Parathyroid adenoma (tissue), 2 donors: ENCODE data around the gene GPR15LG.

ENCODE experiments used
- H2AFZ ChIP-seq: fragments of 300-600 bp; sonication (generic); one replicate; pipeline ENCODE4 v1.7.0; 2017; ENCODE audit warnings: antibody characterized with exemption, mild to moderate bottlenecking
- H3K27ac ChIP-seq: fragments of 300-600 bp; sonication (generic); one replicate; pipeline ENCODE4 v1.7.0; 2017
- H3K27me3 ChIP-seq: fragments of 300-600 bp; sonication (generic); one replicate; pipeline ENCODE4 v1.7.0; 2017; ENCODE audit warnings: low read length; ENCODE audit not compliant: control insufficient read depth, insufficient read depth
- H3K36me3 ChIP-seq: fragments of 300-600 bp; sonication (generic); one replicate; pipeline ENCODE4 v1.7.0; 2017; ENCODE audit warnings: low read length; ENCODE audit not compliant: control insufficient read depth, insufficient read depth
- H3K4me1 ChIP-seq: fragments of 300-600 bp; sonication (generic); one replicate; pipeline ENCODE4 v1.7.0; 2017; ENCODE audit warnings: control low read depth
- H3K4me2 ChIP-seq: fragments of 300-600 bp; sonication (generic); one replicate; pipeline ENCODE4 v1.7.0; 2017; ENCODE audit warnings: low read length
- H3K4me3 ChIP-seq: fragments of 300-600 bp; sonication (generic); one replicate; pipeline ENCODE4 v1.7.0; 2017; ENCODE audit warnings: low read depth, low read length
- H3K79me2 ChIP-seq: fragments of 300-600 bp; sonication (generic); one replicate; pipeline ENCODE4 v1.7.0; 2017; ENCODE audit warnings: control low read depth
- H3K9ac ChIP-seq: fragments of 300-600 bp; sonication (generic); one replicate; pipeline ENCODE4 v1.7.0; 2017; ENCODE audit warnings: mild to moderate bottlenecking
- H3K9me3 ChIP-seq: fragments of 300-600 bp; sonication (generic); one replicate; pipeline ENCODE4 v1.7.0; 2017; ENCODE audit warnings: low read length; ENCODE audit not compliant: control insufficient read depth
- TF ChIP-seq, protein P1 (sequence below): fragments of 300-600 bp; sonication (generic); IDR thresholded peaks from one replicate; pipeline ENCODE4 v1.7.0; 2017; ENCODE audit warnings: antibody characterized with exemption, mild to moderate bottlenecking
- donor health status: primary hyperparathyroidism.

Gene GPR15LG

DNA sequence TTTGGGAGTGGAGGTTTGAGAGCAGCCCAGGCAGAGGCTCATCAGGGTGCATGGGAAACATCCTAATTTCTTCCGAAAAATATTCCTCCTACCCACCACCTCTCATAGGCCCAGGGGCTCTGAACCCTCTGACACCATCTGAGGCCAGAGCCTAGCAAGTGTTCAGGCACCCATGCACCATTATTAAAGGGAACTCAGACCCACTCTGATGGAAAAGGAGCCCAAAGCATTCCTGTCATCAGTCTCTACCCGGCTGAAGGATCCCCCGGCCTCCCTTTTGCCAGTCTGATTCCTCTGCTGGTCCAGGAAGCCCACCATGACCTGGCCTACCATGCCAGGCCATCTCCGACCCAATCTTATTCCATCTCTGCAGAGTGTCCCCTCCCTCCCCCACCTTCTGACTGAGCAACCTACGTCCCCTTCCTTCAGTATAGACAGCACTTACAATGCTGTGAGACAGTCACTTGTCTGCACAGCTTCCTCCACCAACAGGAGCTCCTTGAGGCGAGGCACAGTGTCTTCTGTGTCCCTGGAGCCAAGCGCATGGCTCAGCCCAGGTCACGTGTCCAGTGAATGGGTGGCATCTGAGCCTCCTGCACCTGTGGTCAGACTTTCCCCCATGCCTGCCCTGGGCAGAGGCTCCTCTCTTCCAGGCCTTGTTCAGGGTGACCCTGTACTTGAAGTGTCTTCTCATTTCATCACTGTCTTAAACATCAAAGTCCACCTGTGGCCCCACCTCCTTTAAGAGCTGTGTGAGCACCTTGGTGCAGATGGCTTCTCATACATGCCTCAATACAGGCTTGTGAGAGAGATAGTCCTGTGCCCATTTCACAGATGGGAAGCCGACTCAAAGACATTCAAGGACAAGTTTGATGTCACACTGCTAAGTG is 889 bp upstream of the GPR15LG start:
- Histone ChIP-seq H2AFZ (no peak overlapping the region), H3K79me2 (no peaks in the 10 kb centered on the region), H3K4me3 (no peak overlapping the region), H3K27me3 (no peaks in the 10 kb centered on the region), H3K4me1 (no peaks in the 10 kb centered on the region), H3K4me2 (no peak overlapping the region), H3K36me3 (no peaks in the 10 kb centered on the region), H3K9ac (no peak overlapping the region), H3K27ac (no peak overlapping the region), H3K9me3 (no peaks in the 10 kb centered on the region)
- TF ChIP-seq, protein P1, sequence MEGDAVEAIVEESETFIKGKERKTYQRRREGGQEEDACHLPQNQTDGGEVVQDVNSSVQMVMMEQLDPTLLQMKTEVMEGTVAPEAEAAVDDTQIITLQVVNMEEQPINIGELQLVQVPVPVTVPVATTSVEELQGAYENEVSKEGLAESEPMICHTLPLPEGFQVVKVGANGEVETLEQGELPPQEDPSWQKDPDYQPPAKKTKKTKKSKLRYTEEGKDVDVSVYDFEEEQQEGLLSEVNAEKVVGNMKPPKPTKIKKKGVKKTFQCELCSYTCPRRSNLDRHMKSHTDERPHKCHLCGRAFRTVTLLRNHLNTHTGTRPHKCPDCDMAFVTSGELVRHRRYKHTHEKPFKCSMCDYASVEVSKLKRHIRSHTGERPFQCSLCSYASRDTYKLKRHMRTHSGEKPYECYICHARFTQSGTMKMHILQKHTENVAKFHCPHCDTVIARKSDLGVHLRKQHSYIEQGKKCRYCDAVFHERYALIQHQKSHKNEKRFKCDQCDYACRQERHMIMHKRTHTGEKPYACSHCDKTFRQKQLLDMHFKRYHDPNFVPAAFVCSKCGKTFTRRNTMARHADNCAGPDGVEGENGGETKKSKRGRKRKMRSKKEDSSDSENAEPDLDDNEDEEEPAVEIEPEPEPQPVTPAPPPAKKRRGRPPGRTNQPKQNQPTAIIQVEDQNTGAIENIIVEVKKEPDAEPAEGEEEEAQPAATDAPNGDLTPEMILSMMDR: no peak

DNA sequence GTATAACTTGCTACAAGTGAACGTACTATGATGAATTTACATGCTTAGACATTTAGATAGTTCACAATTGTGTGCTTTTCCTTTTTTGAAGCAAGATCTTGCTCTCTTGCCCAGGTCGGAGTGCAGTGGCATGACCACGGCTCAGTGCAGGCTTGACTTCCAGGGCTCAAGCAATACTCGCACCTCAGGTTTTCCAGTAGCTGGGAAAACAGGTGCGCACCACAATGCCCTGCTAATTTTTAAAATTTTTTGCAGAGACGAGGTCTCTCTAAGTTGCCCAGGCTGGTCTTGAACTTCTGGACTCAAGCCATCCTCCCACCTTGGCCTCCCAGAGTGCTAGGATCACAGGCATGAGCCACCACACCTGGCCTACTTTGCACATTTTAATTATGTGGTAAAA is 1.8 kb downstream of the GPR15LG start:
- Histone ChIP-seq H3K27ac (no peak overlapping the region), H3K27me3 (no peaks in the 10 kb centered on the region), H3K4me2 (no peak overlapping the region), H3K9me3 (no peaks in the 10 kb centered on the region), H2AFZ (no peak overlapping the region), H3K79me2 (no peaks in the 10 kb centered on the region), H3K4me3 (no peak overlapping the region), H3K4me1 (no peaks in the 10 kb centered on the region), H3K36me3 (no peaks in the 10 kb centered on the region), H3K9ac (no peak overlapping the region)
- TF ChIP-seq, protein P1: no peak

DNA sequence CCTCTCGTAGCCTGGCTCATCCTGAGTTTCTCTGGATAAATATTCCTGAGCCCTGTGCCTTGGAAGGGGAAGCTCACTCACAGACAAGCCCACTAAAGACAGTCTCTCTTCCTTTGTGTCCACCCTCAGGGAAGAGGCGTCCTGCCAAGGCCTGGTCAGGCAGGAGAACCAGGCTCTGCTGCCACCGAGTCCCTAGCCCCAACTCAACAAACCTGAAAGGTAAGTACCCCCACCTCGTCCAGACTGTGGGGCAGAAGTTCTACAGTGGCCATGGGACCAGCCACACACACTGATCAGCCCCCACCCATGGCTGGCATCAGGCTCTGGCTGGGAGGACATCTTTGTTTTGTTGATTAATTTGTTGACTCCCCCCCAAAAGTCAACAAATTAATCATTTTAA is 2.8 kb downstream of the GPR15LG start:
- H3K9me3 ChIP-seq: no peaks in the 10 kb centered on the region
- no peaks in the 10 kb centered on the region for H3K4me1 ChIP-seq
- no peaks in the 10 kb centered on the region for H3K27me3 ChIP-seq
- H3K9ac ChIP-seq: no peak overlapping the region
- TF ChIP-seq, protein P1: no peak
- no peak overlapping the region for H3K4me3 ChIP-seq
- no peak overlapping the region for H3K27ac ChIP-seq
- no peaks in the 10 kb centered on the region for H3K36me3 ChIP-seq
- no peaks in the 10 kb centered on the region for H3K79me2 ChIP-seq
- H3K4me2 ChIP-seq: no peak overlapping the region
- no peak overlapping the region for H2AFZ ChIP-seq

DNA sequence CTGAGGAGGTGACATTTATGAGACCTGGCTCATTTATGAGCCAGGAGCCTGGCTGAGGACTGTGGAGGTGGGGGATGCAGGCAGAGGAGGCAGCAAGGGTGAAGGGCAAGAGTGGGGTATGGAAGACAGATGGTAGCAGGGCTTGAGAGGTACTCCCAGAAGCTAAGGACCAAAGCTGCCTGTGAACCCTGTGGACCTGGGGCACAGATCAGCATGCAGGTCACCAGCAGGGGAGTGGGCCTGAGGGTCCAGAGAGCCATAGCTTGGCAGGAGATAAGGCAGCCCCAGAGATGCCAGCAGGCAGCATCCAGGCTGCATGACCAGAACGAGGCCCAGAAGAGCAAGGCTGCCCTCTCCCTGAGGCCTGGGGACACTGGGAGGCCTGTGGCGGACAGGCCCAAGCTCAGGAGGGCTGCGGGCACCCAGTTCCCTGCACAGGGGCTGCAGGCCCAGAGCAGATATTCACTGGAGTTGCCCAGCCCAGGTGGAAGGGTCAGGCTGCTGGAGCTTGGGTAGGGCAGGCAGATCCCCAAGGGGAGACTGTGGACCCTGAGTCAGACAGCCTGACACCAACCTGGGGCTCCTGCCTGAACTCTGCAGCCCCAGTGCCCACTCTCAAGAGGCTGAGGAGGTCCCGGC is 3.4 kb downstream of the GPR15LG start:
- Histone ChIP-seq H3K9me3 (no peaks in the 10 kb centered on the region), H3K79me2 (no peaks in the 10 kb centered on the region), H3K27ac (no peak overlapping the region), H3K4me3 (no peak overlapping the region), H3K27me3 (no peaks in the 10 kb centered on the region), H3K9ac (no peak overlapping the region), H3K4me2 (no peak overlapping the region), H2AFZ (no peak overlapping the region), H3K4me1 (no peaks in the 10 kb centered on the region), H3K36me3 (no peaks in the 10 kb centered on the region)
- TF ChIP-seq, protein P1: no peak
